Esophagus muscularis mucosa (tissue), 4 donors: ENCODE measurements around the gene TMEM171. TPM values are rescaled to one million over a fixed set of nuclear protein-coding genes. Genes with fewer than 3 reads are reported as not detected.

ENCODE experiments used
- DNase-seq: peaks from one replicate; pipeline ENCODE4 v3.0.0-alpha.2; 2017; ENCODE audit errors: extremely low spot score
- H3K27ac ChIP-seq, 4 donors: fragments of 200-600 bp; sonication (generic); replicated peaks in 1 of 4; 1 replicate in 3 of 4; 2 replicates in 1 of 4; pipeline ENCODE4 v1.5.1; 2016 to 2019; ENCODE audit warnings: mild to moderate bottlenecking in 1 of 4
- H3K27me3 ChIP-seq, 4 donors: fragments of 200-600 bp; sonication (generic); one replicate each; pipeline versions ENCODE4 v1.5.1 to v1.6.0; 2016 to 2019
- H3K36me3 ChIP-seq, 4 donors: fragments of 200-600 bp; sonication (generic); one replicate each; pipeline ENCODE4 v1.5.1; 2016 to 2019
- H3K4me1 ChIP-seq, 4 donors: fragments of 200-600 bp; sonication (generic); one replicate each; pipeline ENCODE4 v1.5.1; 2016 to 2019
- H3K4me3 ChIP-seq, 4 donors: fragments of 200-600 bp; sonication (generic); 1 replicate in 2 of 4; 2 replicates in 2 of 4; pipeline ENCODE4 v1.5.1; 2016 to 2019; ENCODE audit warnings: mild to moderate bottlenecking in 4 of 4, moderate library complexity in 1 of 4
- H3K9me3 ChIP-seq, 4 donors: fragments of 200-600 bp; sonication (generic); 1 replicate in 3 of 4; 2 replicates in 1 of 4; pipeline ENCODE4 v1.5.1; 2016 to 2019
- EP300 ChIP-seq: sonication (generic); formaldehyde crosslinking; IDR thresholded peaks from one replicate; pipeline ENCODE4 v1.6.1; 2017; ENCODE audit warnings: antibody characterized with exemption
- POLR2A ChIP-seq: fragments of 450-650 bp; IDR thresholded peaks from one replicate; pipeline ENCODE4 v1.6.1; 2017; ENCODE audit warnings: antibody characterized with exemption, moderate library complexity, mild to moderate bottlenecking, low read depth
- POLR2AphosphoS5 ChIP-seq, 2 donors: sonication (generic); formaldehyde crosslinking; IDR thresholded peaks; one replicate each; pipeline ENCODE4 v1.6.1; 2017; ENCODE audit warnings: antibody characterized with exemption in 2 of 2
- WGBS: methylation state at CpG from one replicate; pipeline ENCODE4 v1.1.5; 2018; 5-methylcytosine and 5-hydroxymethylcytosine counted together
- intact Hi-C: fragments of 100-400 bp; cut with DNase I; formaldehyde crosslinking; loops from one replicate; pipeline ENCODE4 v1.15.1; 2023
- total RNA-seq, 4 donors: library from RNA; depleted of rRNA; stranded (reverse); fragments of >200 nt; gene quantifications; one replicate each; pipeline versions ENCODE4 v1.1.0 to v1.2.1, GENCODE V29; 2016
- TF ChIP-seq, protein P1 (sequence below), 3 experiments: fragments of 200-600 bp in 2 of 3; fragments of 450-650 bp in 1 of 3; sonication (generic) in 2 of 3; IDR thresholded peaks; one replicate each; pipeline ENCODE4 v1.5.1; 2017 to 2019; ENCODE audit warnings: antibody characterized with exemption in 3 of 3, mild to moderate bottlenecking in 2 of 3, moderate library complexity in 1 of 3

Gene TMEM171
- total RNA-seq, 4 donors from 2014 or later = not detected

DNA sequence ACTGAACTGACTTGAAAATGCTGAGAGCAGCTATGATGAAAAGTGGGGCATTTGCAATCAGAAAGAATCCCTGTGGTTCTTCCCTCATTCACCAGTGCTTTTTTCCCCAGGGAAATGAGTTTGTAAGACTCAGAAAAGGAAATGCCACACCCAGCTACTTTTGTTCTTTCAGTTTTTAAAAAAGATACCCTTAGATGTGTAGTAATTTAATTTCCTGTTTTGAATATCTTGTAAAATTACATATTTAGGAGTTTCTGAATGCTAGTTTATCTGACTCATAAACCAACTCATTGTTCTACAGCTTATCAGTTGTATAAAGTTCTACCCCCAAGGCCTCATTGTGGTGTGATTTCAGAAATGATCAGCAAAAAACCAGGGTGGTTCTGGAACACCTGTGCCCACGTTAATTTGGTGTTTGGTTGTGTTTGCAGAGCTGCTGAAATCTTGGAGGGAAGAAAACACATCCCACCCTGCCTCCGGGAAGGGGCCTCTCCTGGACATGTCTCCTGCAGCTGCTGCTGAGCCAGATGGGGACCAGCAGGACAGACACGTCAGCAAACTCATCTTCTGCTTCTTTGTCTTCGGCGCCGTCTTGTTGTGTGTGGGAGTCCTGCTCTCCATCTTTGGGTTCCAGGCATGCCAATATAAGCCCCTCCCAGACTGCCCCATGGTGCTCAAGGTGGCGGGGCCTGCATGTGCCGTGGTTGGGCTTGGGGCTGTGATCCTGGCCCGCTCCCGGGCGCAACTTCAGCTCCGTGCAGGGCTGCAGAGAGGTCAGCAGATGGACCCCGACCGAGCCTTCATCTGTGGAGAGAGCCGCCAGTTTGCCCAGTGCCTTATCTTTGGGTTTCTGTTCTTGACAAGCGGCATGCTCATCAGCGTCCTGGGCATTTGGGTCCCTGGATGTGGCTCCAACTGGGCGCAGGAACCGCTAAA, 2.8 kb downstream of the TMEM171 start:
- DNase-seq = no peak
- H3K4me3 ChIP-seq = no peak overlapping the region
- peaks cover 0 to 63% (median 5%) of the 10 kb centered on the region in 4 donors for H3K27me3 ChIP-seq
- TF ChIP-seq POLR2A (no peak), POLR2AphosphoS5 (IDR thresholded peaks at IDR 0.05) (no peak), EP300 (no peak)
- TF ChIP-seq, protein P1, sequence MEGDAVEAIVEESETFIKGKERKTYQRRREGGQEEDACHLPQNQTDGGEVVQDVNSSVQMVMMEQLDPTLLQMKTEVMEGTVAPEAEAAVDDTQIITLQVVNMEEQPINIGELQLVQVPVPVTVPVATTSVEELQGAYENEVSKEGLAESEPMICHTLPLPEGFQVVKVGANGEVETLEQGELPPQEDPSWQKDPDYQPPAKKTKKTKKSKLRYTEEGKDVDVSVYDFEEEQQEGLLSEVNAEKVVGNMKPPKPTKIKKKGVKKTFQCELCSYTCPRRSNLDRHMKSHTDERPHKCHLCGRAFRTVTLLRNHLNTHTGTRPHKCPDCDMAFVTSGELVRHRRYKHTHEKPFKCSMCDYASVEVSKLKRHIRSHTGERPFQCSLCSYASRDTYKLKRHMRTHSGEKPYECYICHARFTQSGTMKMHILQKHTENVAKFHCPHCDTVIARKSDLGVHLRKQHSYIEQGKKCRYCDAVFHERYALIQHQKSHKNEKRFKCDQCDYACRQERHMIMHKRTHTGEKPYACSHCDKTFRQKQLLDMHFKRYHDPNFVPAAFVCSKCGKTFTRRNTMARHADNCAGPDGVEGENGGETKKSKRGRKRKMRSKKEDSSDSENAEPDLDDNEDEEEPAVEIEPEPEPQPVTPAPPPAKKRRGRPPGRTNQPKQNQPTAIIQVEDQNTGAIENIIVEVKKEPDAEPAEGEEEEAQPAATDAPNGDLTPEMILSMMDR (IDR thresholded peaks at IDR 0.05) = no peak
- WGBS = 82% methylated on average over 8 of the region's 19 CpGs
- no peak overlapping the region for H3K27ac ChIP-seq
- no peaks in the 10 kb centered on the region for H3K9me3 ChIP-seq
- intact Hi-C loops = no loop called here
- H3K36me3 ChIP-seq = no peaks in the 10 kb centered on the region
- H3K4me1 ChIP-seq = peaks cover 4 to 15% (median 14%) of the 10 kb centered on the region in 4 donors

DNA sequence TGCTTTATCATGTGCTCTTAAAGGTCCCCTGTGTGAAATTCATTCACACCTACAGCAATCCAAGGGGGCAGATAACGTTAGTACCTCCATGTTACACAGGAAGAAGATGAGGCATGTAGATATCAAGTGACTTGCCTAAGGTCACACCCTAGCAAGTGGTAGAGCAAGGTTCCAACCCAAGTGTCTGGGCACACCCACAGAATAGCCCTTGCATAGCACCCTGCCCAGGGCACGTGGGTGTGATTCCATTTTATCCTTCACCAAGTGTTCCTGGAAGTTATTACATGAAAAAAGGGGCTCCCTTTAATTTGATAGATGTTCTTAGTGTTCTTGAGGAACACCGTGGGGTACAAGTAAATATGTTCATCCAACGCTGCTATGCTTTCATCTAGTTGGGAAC, 4.9 kb downstream of the TMEM171 start:
- intact Hi-C loops = no loop called here
- H3K27ac ChIP-seq = no peak overlapping the region
- TF ChIP-seq EP300 (no peak), POLR2AphosphoS5 (IDR thresholded peaks at IDR 0.05) (no peak), POLR2A (no peak)
- TF ChIP-seq, protein P1 (IDR thresholded peaks at IDR 0.05) = no peak
- peaks cover 0 to 55% (median 5%) of the 10 kb centered on the region in 4 donors for H3K27me3 ChIP-seq
- no peaks in the 10 kb centered on the region for H3K36me3 ChIP-seq
- 86% methylated on average over 4 of the region's 4 CpGs for WGBS
- H3K4me3 ChIP-seq = no peak overlapping the region
- DNase-seq = peak; percentile 39
- peaks cover under 1 to 8% (median 8%) of the 10 kb centered on the region in 4 donors for H3K4me1 ChIP-seq
- H3K9me3 ChIP-seq = no peaks in the 10 kb centered on the region

GRCh38 chr5:73126381-73126780, 6.0 kb downstream of the TMEM171 start:
- no peak overlapping the region for H3K4me3 ChIP-seq
- TF ChIP-seq EP300 = no peak
- no peak for TF ChIP-seq POLR2AphosphoS5 (IDR thresholded peaks at IDR 0.05)
- TF ChIP-seq, protein P1 (IDR thresholded peaks at IDR 0.05) = no peak
- TF ChIP-seq POLR2A = no peak
- H3K4me1 ChIP-seq = no peaks in the 10 kb centered on the region
- no peaks in the 10 kb centered on the region for H3K9me3 ChIP-seq
- 89% methylated on average over 4 of the region's 4 CpGs for WGBS
- intact Hi-C loops = no loop called here
- DNase-seq = no peak
- H3K27ac ChIP-seq = no peak overlapping the region
- H3K27me3 ChIP-seq = peaks cover 0 to 44% (median 5%) of the 10 kb centered on the region in 4 donors
- H3K36me3 ChIP-seq = no peaks in the 10 kb centered on the region

DNA sequence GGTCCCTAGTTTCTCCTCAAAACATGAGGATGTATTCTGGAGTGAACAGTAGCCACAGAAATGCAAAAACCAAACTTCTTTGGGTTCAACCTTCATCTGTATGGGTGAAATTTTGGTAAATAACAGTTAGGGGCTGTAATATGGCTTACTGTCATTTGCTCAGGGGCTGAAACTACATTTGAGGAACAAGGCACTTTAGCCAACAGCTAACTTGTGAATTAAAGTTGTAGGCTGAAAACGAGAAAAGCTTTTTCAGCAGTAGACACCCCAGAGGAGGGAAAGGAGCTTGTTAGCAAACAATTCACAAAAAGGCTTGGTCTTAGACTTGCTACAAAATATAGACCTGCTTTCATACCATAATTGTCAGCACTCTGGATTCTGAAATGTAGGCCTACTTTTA, 6.6 kb downstream of the TMEM171 start:
- H3K9me3 ChIP-seq = no peaks in the 10 kb centered on the region
- H3K36me3 ChIP-seq = no peaks in the 10 kb centered on the region
- no peak for DNase-seq
- H3K27ac ChIP-seq = no peak overlapping the region
- H3K27me3 ChIP-seq = peaks cover 0 to 38% (median 3%) of the 10 kb centered on the region in 4 donors
- intact Hi-C loops = no loop called here
- TF ChIP-seq, protein P1 (IDR thresholded peaks at IDR 0.05) = no peak
- no peak for TF ChIP-seq POLR2A
- no peak for TF ChIP-seq POLR2AphosphoS5 (IDR thresholded peaks at IDR 0.05)
- TF ChIP-seq EP300 = no peak
- H3K4me3 ChIP-seq = no peak overlapping the region
- 79% methylated on average over 1 of the region's 1 CpG for WGBS
- H3K4me1 ChIP-seq = no peaks in the 10 kb centered on the region
